GM21529 (cell line): Measurements from ENCODE around the gene PLCB1.

Experiments
- ATAC-seq: cut with Tn5 transposase; IDR thresholded peaks from one replicate; pipeline ENCODE4 v1.9.1; 2021; ENCODE audit not compliant: unreplicated experiment

The PLCB1 gene

DNA sequence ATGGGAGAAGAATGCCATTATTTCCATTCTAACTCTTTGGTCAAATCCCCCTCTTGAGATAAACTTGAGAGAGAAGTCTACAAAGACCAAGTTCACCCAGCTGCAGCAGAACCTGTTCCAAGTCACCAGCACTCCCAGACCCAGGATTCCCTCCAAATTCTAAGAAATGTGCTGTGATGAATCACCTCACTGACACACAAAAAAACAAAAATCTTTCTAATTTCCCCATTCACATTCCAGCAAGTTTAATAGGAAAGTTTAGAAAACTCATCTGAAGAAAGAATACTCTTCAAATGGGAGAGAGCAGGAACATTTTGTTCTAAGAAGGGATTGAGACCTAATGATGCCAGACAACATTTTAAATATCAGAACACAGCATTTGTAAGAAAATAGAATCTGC is 723.2 kb downstream of the PLCB1 start:
- no peak for ATAC-seq

DNA sequence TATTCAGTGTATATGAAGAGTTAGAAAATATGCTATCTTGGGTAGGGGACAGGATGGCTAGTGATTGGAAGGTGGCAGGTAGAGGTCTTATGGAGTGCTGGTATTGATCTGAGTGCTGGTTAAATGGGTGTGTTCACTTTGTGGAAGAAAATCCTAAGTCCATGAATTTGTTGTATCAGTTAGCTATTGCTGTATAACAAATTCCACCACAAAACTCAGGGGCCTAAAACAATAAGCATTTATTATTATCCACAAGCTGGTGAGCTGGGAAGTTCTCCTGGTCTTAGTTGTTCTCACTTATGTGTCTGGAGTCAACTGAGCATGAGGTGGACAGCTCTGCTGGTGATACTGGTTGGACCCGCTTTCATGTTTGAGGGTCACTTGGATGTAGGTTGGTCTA is 724.6 kb downstream of the PLCB1 start:
- ATAC-seq = no peak

DNA sequence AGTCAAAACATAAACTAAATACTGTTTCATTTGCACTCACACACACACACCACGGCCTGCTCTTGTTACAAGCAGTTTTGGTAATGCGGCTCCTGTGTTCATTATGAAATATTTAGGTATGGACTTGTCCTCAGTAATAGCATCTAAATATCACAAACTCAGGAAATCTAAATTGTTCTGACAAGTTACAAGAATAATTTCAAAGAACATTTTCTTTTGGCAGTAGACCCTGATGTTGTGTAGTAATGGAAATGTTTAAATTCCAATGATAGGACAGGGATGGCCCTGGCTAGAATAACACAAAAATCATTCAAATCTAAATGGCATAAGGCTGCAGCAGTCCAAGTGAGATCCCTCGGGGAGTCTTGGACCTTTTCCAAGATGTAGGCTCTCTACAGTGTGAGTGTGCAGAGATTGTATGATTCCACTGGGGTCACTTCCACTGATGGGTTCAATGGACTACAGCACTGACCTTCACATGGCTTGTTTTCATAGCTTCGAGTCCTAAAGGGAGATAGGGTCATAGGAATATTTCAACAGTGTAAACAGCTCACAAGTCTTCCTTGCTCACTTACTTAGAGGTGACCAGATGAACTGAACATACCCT is 726.2 kb downstream of the PLCB1 start:
- no peak for ATAC-seq

GRCh38 chr20:8860011-8860495 is 728.0 kb downstream of the PLCB1 start:
- no peak for ATAC-seq

DNA sequence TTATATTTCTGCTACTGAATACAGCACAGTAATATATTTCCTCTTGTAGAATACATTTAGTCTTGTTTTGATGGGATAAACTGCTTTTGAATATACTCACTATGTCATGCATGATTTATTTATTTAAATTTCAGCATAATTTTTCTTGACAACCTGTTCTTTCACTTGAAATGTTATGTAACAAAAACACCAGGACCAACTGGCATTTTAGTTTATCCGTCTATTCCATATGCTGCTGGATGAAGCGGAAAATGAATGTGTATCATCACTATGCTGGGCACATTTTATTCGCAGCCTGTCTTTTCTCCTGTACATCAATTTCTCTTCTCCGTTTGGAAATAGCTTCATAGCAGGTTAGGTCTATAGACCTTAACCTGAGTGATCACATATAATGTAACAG is 730.0 kb downstream of the PLCB1 start:
- ATAC-seq = no peak

DNA sequence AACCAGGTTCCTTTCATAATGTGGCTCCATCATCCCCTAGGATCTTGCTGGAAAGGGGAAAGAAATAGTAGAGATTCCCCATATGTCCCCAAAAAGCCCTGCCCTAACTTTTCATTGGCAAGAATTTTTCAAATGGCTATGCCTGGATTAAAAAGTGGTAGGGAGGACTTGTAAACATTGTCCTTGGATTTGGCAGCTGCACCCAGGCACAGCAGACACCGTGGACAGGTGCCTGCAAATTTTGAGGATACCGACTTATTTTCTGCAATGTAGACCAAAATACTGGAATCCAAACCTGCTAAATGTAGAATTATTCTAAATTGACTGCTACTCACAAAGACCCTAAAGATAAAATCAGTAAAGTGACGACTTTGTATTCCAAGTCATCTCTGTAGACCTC is 733.6 kb downstream of the PLCB1 start:
- ATAC-seq = no peak

DNA sequence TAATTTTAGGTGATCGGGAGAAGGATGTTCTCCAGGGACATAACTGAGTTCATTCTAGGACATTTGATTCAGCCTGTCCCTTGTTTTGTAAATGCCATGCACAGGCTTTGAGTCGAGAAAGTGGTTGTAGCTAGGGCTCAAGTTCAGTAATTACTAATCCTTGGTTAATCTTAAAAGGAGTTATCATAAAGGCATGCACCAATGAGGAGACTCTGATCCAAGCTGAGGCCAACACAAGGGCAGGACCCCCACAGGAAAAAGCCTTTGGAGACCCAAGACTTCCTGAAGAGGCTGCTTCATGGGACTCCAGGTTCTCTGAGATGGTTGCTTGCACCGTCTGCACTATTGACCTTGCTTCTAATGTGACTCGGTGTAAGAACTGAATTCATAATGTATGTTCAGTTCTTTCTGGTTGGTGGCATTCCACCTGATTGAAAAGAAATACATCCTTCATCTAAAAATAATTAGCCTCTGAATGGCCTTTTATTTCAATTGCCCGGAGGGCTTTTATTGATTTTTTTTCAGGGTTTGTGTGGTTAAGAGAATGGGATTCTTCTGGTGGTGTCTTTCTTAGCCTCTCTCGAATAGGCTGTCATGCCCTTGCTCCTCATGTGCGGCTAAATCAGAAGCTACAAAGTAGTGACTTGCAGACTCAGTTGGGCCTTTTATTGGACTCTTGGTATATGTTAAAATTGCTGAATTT is 735.1 kb downstream of the PLCB1 start:
- no peak for ATAC-seq

GRCh38 chr20:8870652-8871051 is 738.6 kb downstream of the PLCB1 start:
- ATAC-seq = no peak

- no peak for ATAC-seq
These were observed 742.4 kb downstream of the PLCB1 start for GRCh38 chr20:8874437-8874836.

- no peak for ATAC-seq
These were observed 743.5 kb downstream of the PLCB1 start for GRCh38 chr20:8875586-8875985.

DNA sequence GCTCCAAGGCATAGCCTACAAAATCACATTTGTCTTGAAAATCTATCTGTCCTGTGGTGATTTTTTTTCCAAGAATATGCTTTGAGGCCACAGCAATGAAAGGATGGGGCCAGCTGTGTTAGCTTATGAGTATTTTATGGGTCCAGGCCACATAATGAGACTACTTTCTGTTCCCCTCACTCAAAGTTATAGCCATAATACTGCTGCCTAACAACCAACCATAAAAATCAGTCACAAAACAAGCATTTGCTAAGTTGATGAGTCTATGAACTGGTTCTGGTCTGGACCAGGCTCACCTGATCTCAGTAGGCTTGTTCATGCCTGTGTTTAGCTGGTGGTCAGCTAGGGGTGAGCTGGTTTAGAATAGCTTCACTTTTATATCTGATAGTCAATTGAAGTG is 744.3 kb downstream of the PLCB1 start:
- no peak for ATAC-seq

DNA sequence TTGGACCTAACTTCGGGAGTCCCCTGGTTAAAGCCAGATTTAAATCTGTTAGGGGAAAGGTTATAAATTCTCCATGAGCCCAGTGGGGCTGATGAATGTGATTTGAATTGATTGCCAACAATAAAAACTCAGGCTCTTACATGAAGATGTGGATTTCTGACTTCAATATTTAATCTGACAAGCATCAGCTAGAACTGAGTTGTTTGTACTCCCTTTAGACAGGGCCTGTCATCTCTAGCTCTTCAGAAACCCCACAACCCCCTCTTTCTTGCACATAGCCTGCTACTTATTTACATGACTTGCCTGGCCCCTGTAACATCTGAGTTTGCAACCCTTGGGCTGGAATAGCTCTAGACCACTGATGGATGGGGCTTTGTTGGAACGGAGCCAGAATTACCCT is 745.2 kb downstream of the PLCB1 start:
- no peak for ATAC-seq

- ATAC-seq = no peak
These were observed 747.6 kb downstream of the PLCB1 start for GRCh38 chr20:8879669-8880068.

GRCh38 chr20:8880085-8880853 is 748.2 kb downstream of the PLCB1 start:
- ATAC-seq = no peak

- no peak for ATAC-seq
These were observed 759.0 kb downstream of the PLCB1 start for GRCh38 chr20:8891039-8891438.

DNA sequence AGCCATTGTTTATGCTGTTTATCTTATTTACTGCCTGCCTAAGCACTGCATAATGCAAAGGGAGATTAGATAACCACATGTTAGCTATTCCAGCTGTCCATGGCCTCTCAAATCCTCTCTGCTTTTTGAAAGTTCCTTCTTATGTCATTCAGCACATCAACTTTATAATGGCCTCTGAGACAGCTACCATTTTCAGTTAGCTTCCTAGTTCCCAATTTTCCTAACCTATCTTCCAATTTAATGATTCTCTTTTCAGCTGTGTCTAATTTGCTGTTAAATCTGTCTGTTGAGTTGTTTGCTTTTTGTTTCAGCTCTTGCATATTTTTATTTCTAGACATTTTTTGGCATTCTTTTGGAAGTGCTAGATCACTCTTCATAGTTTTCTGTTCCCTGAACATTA is 763.4 kb downstream of the PLCB1 start:
- no peak for ATAC-seq

DNA sequence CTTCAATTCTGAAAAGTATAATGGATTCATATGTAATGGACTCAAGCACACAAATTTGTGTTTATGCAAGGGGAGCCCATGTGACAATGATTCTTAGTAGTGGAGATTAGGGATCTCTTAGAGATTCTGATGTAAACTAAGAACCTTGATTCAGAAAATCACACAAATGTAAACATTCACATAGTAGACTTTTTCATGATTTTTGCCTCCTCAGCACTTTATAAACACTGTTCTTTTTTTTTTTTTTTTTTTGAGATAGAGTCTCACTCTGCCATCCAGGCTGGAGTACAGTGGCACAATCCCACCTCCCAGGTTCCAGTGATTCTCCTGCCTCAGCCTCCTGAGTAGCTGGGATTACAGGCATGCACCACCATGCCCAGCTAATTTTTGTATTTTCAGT is 766.8 kb downstream of the PLCB1 start:
- no peak for ATAC-seq

- no peak for ATAC-seq
These were observed 769.4 kb downstream of the PLCB1 start for GRCh38 chr20:8901237-8902025.

GRCh38 chr20:8903655-8904605 is 771.9 kb downstream of the PLCB1 start:
- no peak for ATAC-seq

GRCh38 chr20:8909596-8909995 is 777.5 kb downstream of the PLCB1 start:
- no peak for ATAC-seq
